Measurements from ENCODE around the gene GPRIN3. TPM values are rescaled to one million over a fixed set of nuclear protein-coding genes. Genes with fewer than 3 reads are reported as not detected.

GPRIN3 gene
- total and polyA plus RNA-seq, 2 donors (not counting 3 experiments of a cell fraction or from before 2014, with no cell fraction given) = 0.17 to 2.2 TPM

GRCh38 chr4:89305712-89306437 is 1.7 kb downstream of the GPRIN3 start:
- Histone ChIP-seq H3K79me2 (ENCODE audit: control insufficient read depth, insufficient read depth, low read length) (no peaks in the 10 kb centered on the region), H3K9me3 (replicated peaks; ENCODE audit: control insufficient read depth, insufficient read depth, low read length) (no peaks in the 10 kb centered on the region), H3K9me1 (replicated peaks; ENCODE audit: control insufficient read depth, extremely low read depth, insufficient read depth, low read length) (no peaks in the 10 kb centered on the region), H3K4me1 (ENCODE audit: control insufficient read depth, extremely low read depth, insufficient read depth, low read length) (peaks cover 9% of the 10 kb centered on the region), H4K20me1 (replicated peaks; ENCODE audit: control insufficient read depth, extremely low read depth, insufficient read depth, low read length) (no peaks in the 10 kb centered on the region), H3K36me3 (ENCODE audit: control insufficient read depth in 2 of 2, extremely low read depth in 1 of 2, insufficient read depth in 2 of 2, low read length in 2 of 2) (no peaks in the 10 kb centered on the region), H3K27ac (ENCODE audit: insufficient read depth, low read depth, low read length) (no peak overlapping the region), H3K4me3 (replicated peaks in 1 of 3; ENCODE audit: insufficient read depth in 1 of 3, low read depth in 1 of 3, low read length in 3 of 3) (no peak overlapping the region), H3K27me3 (ENCODE audit: control insufficient read depth in 2 of 2, insufficient read depth in 2 of 2, low read length in 2 of 2) (no peaks in the 10 kb centered on the region), H3K4me2 (ENCODE audit: insufficient read depth, low read length) (peak overlapping the region; percentile 16), H2AFZ (ENCODE audit: low read depth, low read length) (no peak overlapping the region), H3K9ac (replicated peaks; ENCODE audit: extremely low read depth, insufficient read depth, low read length) (no peak overlapping the region)
- peak; percentile 4 for FAIRE-seq
- intact Hi-C loops (cut with micrococcal nuclease) (no loop called here), dilution Hi-C loops (cut with MboI; ENCODE audit: extremely low pct_ligation_motif_present, low sequenced_read_pairs) (no loop called here)
- TF ChIP-seq POLR2AphosphoS5 (IDR thresholded peaks at IDR 0.05; ENCODE audit: insufficient read depth, low read depth, low read length) = no peak
- TF ChIP-seq FOS (IDR thresholded peaks at IDR 0.05; ENCODE audit: borderline replicate concordance, insufficient read depth, low read length) = peak; percentile 24
- TF ChIP-seq JUN (IDR thresholded peaks at IDR 0.05; ENCODE audit: borderline replicate concordance, insufficient read depth, insufficient read length, low read depth) = peak; percentile 1
- DNase-seq (ENCODE audit: low read depth, low spot score) = peak; percentile 19
- BruUV-seq (replicated peaks) = no TSS peak
- ChIA-PET POLR2A (no interaction called here), CTCF (interaction anchor here (1.7 kb wide), 1 partner anchor 11 kb away, joined by 5 read pairs; no protein-coding TSS in a partner anchor)

- dilution Hi-C loops (cut with MboI; ENCODE audit: extremely low pct_ligation_motif_present, low sequenced_read_pairs) (no loop called here), intact Hi-C loops (cut with micrococcal nuclease) (no loop called here)
- Histone ChIP-seq H3K9me3 (replicated peaks; ENCODE audit: control insufficient read depth, insufficient read depth, low read length) (no peaks in the 10 kb centered on the region), H3K4me3 (replicated peaks in 1 of 3; ENCODE audit: insufficient read depth in 1 of 3, low read depth in 1 of 3, low read length in 3 of 3) (no peak overlapping the region), H3K27ac (ENCODE audit: insufficient read depth, low read depth, low read length) (no peak overlapping the region), H3K4me1 (ENCODE audit: control insufficient read depth, extremely low read depth, insufficient read depth, low read length) (peaks cover 9% of the 10 kb centered on the region), H3K27me3 (ENCODE audit: control insufficient read depth in 2 of 2, insufficient read depth in 2 of 2, low read length in 2 of 2) (no peaks in the 10 kb centered on the region), H2AFZ (ENCODE audit: low read depth, low read length) (no peak overlapping the region), H4K20me1 (replicated peaks; ENCODE audit: control insufficient read depth, extremely low read depth, insufficient read depth, low read length) (no peaks in the 10 kb centered on the region), H3K9me1 (replicated peaks; ENCODE audit: control insufficient read depth, extremely low read depth, insufficient read depth, low read length) (no peaks in the 10 kb centered on the region), H3K79me2 (ENCODE audit: control insufficient read depth, insufficient read depth, low read length) (no peaks in the 10 kb centered on the region), H3K4me2 (ENCODE audit: insufficient read depth, low read length) (no peak overlapping the region), H3K36me3 (ENCODE audit: control insufficient read depth in 2 of 2, extremely low read depth in 1 of 2, insufficient read depth in 2 of 2, low read length in 2 of 2) (no peaks in the 10 kb centered on the region), H3K9ac (replicated peaks; ENCODE audit: extremely low read depth, insufficient read depth, low read length) (no peak overlapping the region)
- DNase-seq (ENCODE audit: low read depth, low spot score) (no peak), FAIRE-seq (no peak)
- no TSS peak for BruUV-seq (replicated peaks)
- TF ChIP-seq JUN (IDR thresholded peaks at IDR 0.05; ENCODE audit: borderline replicate concordance, insufficient read depth, insufficient read length, low read depth) = no peak
- TF ChIP-seq EZH2 (IDR thresholded peaks at IDR 0.05; ENCODE audit: borderline replicate concordance, low read depth, low read length, severe bottlenecking) = no peak
- no peak for TF ChIP-seq MYC (IDR thresholded peaks at IDR 0.05; ENCODE audit: low read depth, low read length)
- no peak for TF ChIP-seq MAX (IDR thresholded peaks at IDR 0.05; ENCODE audit: insufficient read depth, insufficient read length)
- no peak for TF ChIP-seq FOS (IDR thresholded peaks at IDR 0.05; ENCODE audit: borderline replicate concordance, insufficient read depth, low read length)
- TF ChIP-seq POLR2A (IDR thresholded peaks at IDR 0.05; ENCODE audit: low read depth, low read length) = no peak
- no peak for TF ChIP-seq POLR2AphosphoS5 (IDR thresholded peaks at IDR 0.05; ENCODE audit: insufficient read depth, low read depth, low read length)
- TF ChIP-seq GATA2 (IDR thresholded peaks at IDR 0.05; ENCODE audit: insufficient read depth, insufficient read length, low read depth, low read length) = no peak
- TF ChIP-seq CTCF (IDR thresholded peaks at IDR 0.05; ENCODE audit: extremely low read depth in 1 of 2, insufficient read depth in 1 of 2, low read depth in 1 of 2, low read length in 2 of 2) = no peak
- POLR2A ChIA-PET = no interaction called here
- CTCF ChIA-PET = interaction anchor here (1.7 kb wide), 1 partner anchor 12 kb away, joined by 5 read pairs; no protein-coding TSS in a partner anchor
Measured at GRCh38 chr4:89305028-89305427, 2.6 kb downstream of the GPRIN3 start.
